GM18511 (cell line): ENCODE data around the gene ZACN.
"Not testable (repeated sequence)": the region's sequence is repeated elsewhere in the genome, so short reads cannot be mapped to it uniquely, and the experiment has no call there.

Experiments
- ATAC-seq: cut with Tn5 transposase; IDR thresholded peaks from one replicate; pipeline ENCODE4 v1.9.1; 2021; ENCODE audit warnings: mild to moderate bottlenecking, moderate library complexity; ENCODE audit not compliant: unreplicated experiment

ZACN gene

GRCh38 chr17:76053246-76054111, 25.5 kb upstream of the ZACN start:
- ATAC-seq, result no peak

- ATAC-seq, result no peak
Observed at GRCh38 chr17:76054112-76054476, 24.9 kb upstream of the ZACN start.

GRCh38 chr17:76056882-76057281, 22.1 kb upstream of the ZACN start:
- ATAC-seq, result no peak

GRCh38 chr17:76058264-76058663, 20.7 kb upstream of the ZACN start:
- ATAC-seq, result not testable (repeated sequence)

- no peak for ATAC-seq
Observed at GRCh38 chr17:76063875-76064546, 15.0 kb upstream of the ZACN start.

GRCh38 chr17:76065775-76066174, 13.2 kb upstream of the ZACN start:
- ATAC-seq, result no peak

GRCh38 chr17:76071531-76072147, 7.3 kb upstream of the ZACN start:
- ATAC-seq, result peak; percentile 5

- ATAC-seq, result peak; percentile 92
Observed at GRCh38 chr17:76072148-76072858, 6.7 kb upstream of the ZACN start, which contains the start of gene SRP68. Gene SRP68 (minus strand): TSS chr17:76072517. CDS start chr17:76072491, 26 bp downstream.

- ATAC-seq, result no peak
Observed at GRCh38 chr17:76074390-76075363, 4.3 kb upstream of the ZACN start, which contains the start of gene GALR2. Gene GALR2 (plus strand): TSS chr17:76074781. CDS start chr17:76074884, 103 bp downstream.

- ATAC-seq, result no peak
Observed at GRCh38 chr17:76075364-76076145, 3.4 kb upstream of the ZACN start.

GRCh38 chr17:76076146-76076764, 2.7 kb upstream of the ZACN start:
- ATAC-seq, result no peak

GRCh38 chr17:76076765-76077583, 2.0 kb upstream of the ZACN start:
- ATAC-seq, result no peak

GRCh38 chr17:76077584-76078110, 1.3 kb upstream of the ZACN start:
- no peak for ATAC-seq

GRCh38 chr17:76078370-76078769, 612 bp upstream of the ZACN start:
- ATAC-seq, result not testable (repeated sequence)

- no peak for ATAC-seq
Observed at GRCh38 chr17:76079535-76079955, 563 bp downstream of the ZACN start.

- ATAC-seq, result no peak
Observed at GRCh38 chr17:76079956-76080767, 1.2 kb downstream of the ZACN start.
